ENCODE results near the gene OR11L1. TPM values are rescaled to one million over a fixed set of nuclear protein-coding genes. Genes with fewer than 3 reads are reported as not detected.

OR11L1 gene
- total and polyA plus RNA-seq, 2 experiments from 2014 or later = not detected

DNA sequence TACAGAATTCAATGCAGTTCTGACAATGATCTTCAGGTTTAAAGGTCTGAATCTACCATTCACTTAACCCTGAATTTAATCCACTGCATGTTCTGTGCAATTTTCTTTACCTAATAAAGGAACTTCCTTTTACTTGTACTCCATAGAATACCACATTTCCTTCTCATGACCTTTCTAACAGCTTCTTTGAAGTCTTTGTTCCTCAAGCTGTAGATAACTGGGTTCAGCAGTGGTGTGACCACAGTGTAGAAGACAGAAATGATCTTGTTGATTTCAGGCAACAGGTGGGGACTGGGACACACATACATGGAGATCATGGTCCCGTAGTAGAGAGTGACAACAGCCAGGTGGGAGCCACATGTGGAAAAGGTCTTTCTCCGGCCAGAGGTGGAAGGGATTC lies 878 bp downstream of the OR11L1 start:
- no peak for DNase-seq (ENCODE audit: low read depth in 1 of 2, low spot score in 1 of 2)
- H3K4me3 ChIP-seq = no peak overlapping the region
- H3K36me3 ChIP-seq = no peaks in the 10 kb centered on the region
- TF ChIP-seq, protein P1, sequence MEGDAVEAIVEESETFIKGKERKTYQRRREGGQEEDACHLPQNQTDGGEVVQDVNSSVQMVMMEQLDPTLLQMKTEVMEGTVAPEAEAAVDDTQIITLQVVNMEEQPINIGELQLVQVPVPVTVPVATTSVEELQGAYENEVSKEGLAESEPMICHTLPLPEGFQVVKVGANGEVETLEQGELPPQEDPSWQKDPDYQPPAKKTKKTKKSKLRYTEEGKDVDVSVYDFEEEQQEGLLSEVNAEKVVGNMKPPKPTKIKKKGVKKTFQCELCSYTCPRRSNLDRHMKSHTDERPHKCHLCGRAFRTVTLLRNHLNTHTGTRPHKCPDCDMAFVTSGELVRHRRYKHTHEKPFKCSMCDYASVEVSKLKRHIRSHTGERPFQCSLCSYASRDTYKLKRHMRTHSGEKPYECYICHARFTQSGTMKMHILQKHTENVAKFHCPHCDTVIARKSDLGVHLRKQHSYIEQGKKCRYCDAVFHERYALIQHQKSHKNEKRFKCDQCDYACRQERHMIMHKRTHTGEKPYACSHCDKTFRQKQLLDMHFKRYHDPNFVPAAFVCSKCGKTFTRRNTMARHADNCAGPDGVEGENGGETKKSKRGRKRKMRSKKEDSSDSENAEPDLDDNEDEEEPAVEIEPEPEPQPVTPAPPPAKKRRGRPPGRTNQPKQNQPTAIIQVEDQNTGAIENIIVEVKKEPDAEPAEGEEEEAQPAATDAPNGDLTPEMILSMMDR (IDR thresholded peaks at IDR 0.05; ENCODE audit: low read depth, low read length) = no peak
- no peaks in the 10 kb centered on the region for H3K4me1 ChIP-seq (ENCODE audit: low read depth)
- no peaks in the 10 kb centered on the region for H3K9me3 ChIP-seq (ENCODE audit: low read depth)
- H3K27ac ChIP-seq = no peak overlapping the region
- no peaks in the 10 kb centered on the region for H3K27me3 ChIP-seq

DNA sequence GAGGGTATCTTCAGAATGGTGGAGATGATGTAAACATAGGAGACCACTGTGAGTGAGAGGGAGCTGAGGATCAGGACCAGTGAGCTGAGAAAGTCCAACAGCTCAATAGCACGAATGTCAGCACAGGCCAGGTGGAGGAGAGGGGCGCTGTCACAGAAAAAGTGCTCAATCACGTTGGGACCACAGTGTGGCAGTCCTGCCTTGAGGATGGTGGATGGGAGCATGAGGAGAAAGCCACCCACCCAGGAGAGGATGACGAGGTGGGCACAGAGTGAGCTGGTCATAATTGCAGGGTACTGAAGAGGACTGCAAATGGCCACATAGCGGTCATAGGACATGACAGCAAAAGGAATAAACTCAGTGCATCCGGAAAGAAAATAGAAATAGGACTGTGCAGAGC lies 8.1 kb downstream of the OR11L1 start:
- no peaks in the 10 kb centered on the region for H3K4me1 ChIP-seq (ENCODE audit: low read depth)
- H3K36me3 ChIP-seq = no peaks in the 10 kb centered on the region
- TF ChIP-seq, protein P1 (IDR thresholded peaks at IDR 0.05; ENCODE audit: low read depth, low read length) = no peak
- no peak overlapping the region for H3K4me3 ChIP-seq
- H3K27ac ChIP-seq = no peak overlapping the region
- no peak for DNase-seq (ENCODE audit: low read depth in 1 of 2, low spot score in 1 of 2)
- no peaks in the 10 kb centered on the region for H3K9me3 ChIP-seq (ENCODE audit: low read depth)
- H3K27me3 ChIP-seq = no peaks in the 10 kb centered on the region

DNA sequence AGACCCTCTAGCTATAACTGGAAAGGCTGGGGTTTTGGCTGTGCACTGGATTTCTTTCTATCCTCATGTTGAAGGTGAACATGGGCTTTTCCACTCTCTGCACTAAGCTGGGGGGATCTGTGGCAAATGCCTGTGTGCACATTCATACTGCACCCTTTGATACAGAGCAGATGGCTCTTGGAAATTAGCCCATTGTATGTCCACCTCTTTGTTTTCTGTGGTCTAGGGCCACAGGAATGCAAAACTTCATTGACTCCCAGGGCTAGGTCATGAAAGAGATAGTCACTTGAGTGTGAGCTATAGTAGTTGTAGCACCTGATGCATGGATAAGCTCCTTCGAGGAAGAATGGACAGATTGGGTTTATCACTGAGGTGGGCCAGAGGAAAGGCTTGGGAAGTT lies 12.0 kb downstream of the OR11L1 start:
- TF ChIP-seq, protein P1 (IDR thresholded peaks at IDR 0.05; ENCODE audit: low read depth, low read length) = no peak
- Histone ChIP-seq H3K4me3 (no peak overlapping the region), H3K36me3 (no peaks in the 10 kb centered on the region), H3K4me1 (ENCODE audit: low read depth) (no peaks in the 10 kb centered on the region), H3K27ac (no peak overlapping the region), H3K27me3 (no peaks in the 10 kb centered on the region), H3K9me3 (ENCODE audit: low read depth) (no peaks in the 10 kb centered on the region)
- no peak for DNase-seq (ENCODE audit: low read depth in 1 of 2, low spot score in 1 of 2)

DNA sequence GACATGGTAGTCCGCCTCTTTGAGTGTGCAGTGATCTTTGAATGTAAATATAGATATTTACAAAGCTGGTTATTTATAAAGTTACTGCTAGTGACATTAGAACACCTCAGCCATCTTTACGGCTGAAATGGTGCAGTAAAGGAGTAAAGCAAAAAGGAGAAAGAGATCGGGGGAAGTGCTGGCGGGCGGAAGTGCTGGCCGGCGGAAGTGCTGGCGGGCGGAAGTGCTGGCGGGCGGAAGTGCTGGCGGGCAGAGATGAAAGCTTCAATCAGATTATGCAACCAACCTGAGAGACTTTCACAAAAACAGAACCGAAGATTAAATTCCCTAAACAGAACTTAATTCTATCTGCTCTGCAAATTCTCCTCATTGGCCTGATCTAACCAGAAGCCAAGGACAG lies 16.3 kb downstream of the OR11L1 start:
- TF ChIP-seq, protein P1 (IDR thresholded peaks at IDR 0.05; ENCODE audit: low read depth, low read length) = no peak
- H3K27me3 ChIP-seq = no peaks in the 10 kb centered on the region
- H3K9me3 ChIP-seq (ENCODE audit: low read depth) = no peaks in the 10 kb centered on the region
- no peak overlapping the region for H3K4me3 ChIP-seq
- H3K27ac ChIP-seq = no peak overlapping the region
- no peak for DNase-seq (ENCODE audit: low read depth in 1 of 2, low spot score in 1 of 2)
- no peaks in the 10 kb centered on the region for H3K36me3 ChIP-seq
- no peaks in the 10 kb centered on the region for H3K4me1 ChIP-seq (ENCODE audit: low read depth)

DNA sequence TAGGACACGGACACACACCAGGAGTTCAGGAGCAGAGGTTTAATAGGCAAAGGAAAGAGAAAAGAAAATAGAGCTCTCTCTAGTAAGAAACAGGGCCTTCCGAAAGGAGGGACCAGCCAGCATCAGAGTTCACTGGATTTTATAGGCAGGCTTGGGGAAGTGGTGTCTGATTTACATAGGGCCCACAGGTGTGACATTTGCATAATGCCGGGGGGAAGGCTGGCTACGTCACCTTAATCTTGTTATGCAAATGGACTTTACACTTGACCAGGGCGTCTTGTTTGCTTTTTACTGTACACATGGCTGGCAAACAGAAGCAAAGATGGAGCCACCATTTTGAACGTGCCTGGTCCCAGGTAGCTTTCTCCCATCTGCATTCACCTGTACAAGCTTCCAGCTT lies 17.7 kb downstream of the OR11L1 start, which contains the start of gene OR14A16:
Gene OR14A16, minus strand, starts transcription at position 97 of the 400 bp plus-strand sequence. CDS start 8,390 bp downstream, outside the sequence.
- Histone ChIP-seq H3K36me3 (no peaks in the 10 kb centered on the region), H3K4me1 (ENCODE audit: low read depth) (no peaks in the 10 kb centered on the region), H3K27ac (no peak within 1 kb of the TSS), H3K9me3 (ENCODE audit: low read depth) (no peaks in the 10 kb centered on the region), H3K4me3 (no peak within 1 kb of the TSS), H3K27me3 (no peaks in the 10 kb centered on the region)
- DNase-seq (ENCODE audit: low read depth in 1 of 2, low spot score in 1 of 2) = no peak
- TF ChIP-seq, protein P1 (IDR thresholded peaks at IDR 0.05; ENCODE audit: low read depth, low read length) = no peak

DNA sequence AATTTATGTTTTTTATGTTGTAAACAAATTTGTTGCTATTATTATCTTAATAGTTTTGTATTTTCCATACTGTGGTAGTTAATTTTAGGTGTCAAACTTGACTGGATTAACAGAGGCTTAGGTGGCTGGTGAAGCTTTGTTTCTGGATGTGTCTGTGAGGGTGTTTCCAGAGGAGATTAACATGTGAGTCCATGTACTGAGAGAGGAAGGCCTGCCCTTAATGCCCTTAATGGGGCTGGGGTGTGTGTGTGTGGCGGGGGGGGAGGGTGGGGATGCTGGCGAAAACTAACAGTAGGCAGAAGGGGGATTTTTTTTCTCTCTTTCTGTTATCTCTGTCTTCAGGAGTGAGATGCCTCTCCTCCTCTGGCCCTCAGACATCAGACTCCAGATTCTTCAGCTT lies 19.6 kb downstream of the OR11L1 start:
- Histone ChIP-seq H3K27ac (no peak overlapping the region), H3K36me3 (no peaks in the 10 kb centered on the region), H3K4me1 (ENCODE audit: low read depth) (no peaks in the 10 kb centered on the region), H3K4me3 (no peak overlapping the region), H3K27me3 (no peaks in the 10 kb centered on the region), H3K9me3 (ENCODE audit: low read depth) (no peaks in the 10 kb centered on the region)
- TF ChIP-seq, protein P1 (IDR thresholded peaks at IDR 0.05; ENCODE audit: low read depth, low read length) = no peak
- DNase-seq (ENCODE audit: low read depth in 1 of 2, low spot score in 1 of 2) = no peak
